ENCODE data around the gene GASK1A. TPM values are rescaled to one million over a fixed set of nuclear protein-coding genes. Genes with fewer than 3 reads are reported as not detected.
A peak's percentile ranks its signal among the peaks of the same experiment; 100 is the strongest.

GASK1A gene
- total and polyA plus RNA-seq, 7 donors: 0.92 to 32.7 (median 8.1) TPM

- Histone ChIP-seq H3K4me1 (peaks cover 0 to 10% (median 0%) of the 10 kb centered on the region in 4 donors), H3K4me3 (no peak overlapping the region), H3K27ac (no peak overlapping the region), H3K27me3 (no peaks in the 10 kb centered on the region), H3K9me3 (no peaks in the 10 kb centered on the region), H3K36me3 (no peaks in the 10 kb centered on the region)
- TF ChIP-seq POLR2AphosphoS5 (IDR thresholded peaks at IDR 0.05) (no peak), POLR2A (IDR thresholded peaks at IDR 0.05) (no peak), EP300 (IDR thresholded peaks at IDR 0.05) (no peak)
- TF ChIP-seq, protein P1, sequence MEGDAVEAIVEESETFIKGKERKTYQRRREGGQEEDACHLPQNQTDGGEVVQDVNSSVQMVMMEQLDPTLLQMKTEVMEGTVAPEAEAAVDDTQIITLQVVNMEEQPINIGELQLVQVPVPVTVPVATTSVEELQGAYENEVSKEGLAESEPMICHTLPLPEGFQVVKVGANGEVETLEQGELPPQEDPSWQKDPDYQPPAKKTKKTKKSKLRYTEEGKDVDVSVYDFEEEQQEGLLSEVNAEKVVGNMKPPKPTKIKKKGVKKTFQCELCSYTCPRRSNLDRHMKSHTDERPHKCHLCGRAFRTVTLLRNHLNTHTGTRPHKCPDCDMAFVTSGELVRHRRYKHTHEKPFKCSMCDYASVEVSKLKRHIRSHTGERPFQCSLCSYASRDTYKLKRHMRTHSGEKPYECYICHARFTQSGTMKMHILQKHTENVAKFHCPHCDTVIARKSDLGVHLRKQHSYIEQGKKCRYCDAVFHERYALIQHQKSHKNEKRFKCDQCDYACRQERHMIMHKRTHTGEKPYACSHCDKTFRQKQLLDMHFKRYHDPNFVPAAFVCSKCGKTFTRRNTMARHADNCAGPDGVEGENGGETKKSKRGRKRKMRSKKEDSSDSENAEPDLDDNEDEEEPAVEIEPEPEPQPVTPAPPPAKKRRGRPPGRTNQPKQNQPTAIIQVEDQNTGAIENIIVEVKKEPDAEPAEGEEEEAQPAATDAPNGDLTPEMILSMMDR (IDR thresholded peaks at IDR 0.05): no peak
- DNase-seq: no peak
- 82 to 84% methylated on average over 1 of the region's 1 CpG for WGBS, 2 donors
- intact Hi-C loops (cut with DNase I): no loop called here
Measured at GRCh38 chr3:43028001-43028400, 48.9 kb downstream of the GASK1A start.

- DNase-seq: no peak
- peaks cover 0 to 10% (median 0%) of the 10 kb centered on the region in 4 donors for H3K4me1 ChIP-seq
- WGBS, 2 donors: 85 to 94% methylated on average over 6 of the region's 6 CpGs
Measured at GRCh38 chr3:43028678-43029490, 49.8 kb downstream of the GASK1A start.

DNA sequence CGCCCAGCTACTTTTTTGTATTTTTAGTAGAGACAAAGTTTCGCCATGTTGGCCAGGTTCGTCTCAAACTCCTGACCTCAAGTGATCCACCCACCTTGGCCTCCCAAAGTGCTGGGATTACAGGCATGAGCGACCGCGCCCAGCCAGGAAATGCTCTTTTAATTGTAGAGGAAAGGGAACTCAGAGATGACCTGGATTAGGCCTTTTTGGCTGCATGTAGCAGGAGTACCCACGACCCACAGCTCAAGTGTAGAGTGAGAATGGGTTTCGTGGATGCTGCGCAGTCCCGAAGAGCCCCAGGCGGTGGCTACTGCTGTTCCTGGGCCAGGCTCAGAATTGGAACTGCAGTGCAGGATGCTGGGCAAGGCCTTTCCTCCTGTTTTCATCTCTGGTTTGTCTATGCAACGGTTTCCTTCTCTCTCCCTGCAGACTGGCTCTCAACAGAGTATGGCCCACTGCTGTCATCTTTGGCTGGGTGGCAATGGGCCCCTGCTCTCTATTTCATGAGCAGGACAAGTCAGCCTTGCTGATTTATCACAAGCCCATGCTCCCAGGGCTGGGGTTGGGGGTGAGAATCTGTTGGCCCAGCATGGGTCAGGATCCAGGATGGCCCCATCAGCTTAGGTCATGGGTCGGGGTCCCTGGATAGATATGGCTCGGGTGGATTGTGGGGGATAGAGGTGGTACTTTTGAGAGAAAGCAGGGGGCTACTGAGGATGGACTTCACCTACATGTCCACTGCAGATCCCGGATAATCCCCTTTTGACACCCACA, 51.2 kb downstream of the GASK1A start:
- Histone ChIP-seq H3K27me3 (no peaks in the 10 kb centered on the region), H3K4me3 (no peak overlapping the region), H3K36me3 (no peaks in the 10 kb centered on the region), H3K27ac (no peak overlapping the region), H3K9me3 (no peaks in the 10 kb centered on the region), H3K4me1 (peaks cover 0 to 10% (median 0%) of the 10 kb centered on the region in 4 donors)
- intact Hi-C loops (cut with DNase I): no loop called here
- WGBS, 2 donors: 87 to 88% methylated on average over 15 of the region's 15 CpGs
- no peak for DNase-seq
- TF ChIP-seq, protein P1 (IDR thresholded peaks at IDR 0.05): no peak
- no peak for TF ChIP-seq EP300 (IDR thresholded peaks at IDR 0.05)
- TF ChIP-seq POLR2AphosphoS5 (IDR thresholded peaks at IDR 0.05): no peak
- no peak for TF ChIP-seq POLR2A (IDR thresholded peaks at IDR 0.05)

More at GRCh38 chr3:43028678-43029490, 49.8 kb downstream of the GASK1A start:
- no peak overlapping the region for H3K27ac ChIP-seq
- H3K36me3 ChIP-seq: no peaks in the 10 kb centered on the region
- H3K9me3 ChIP-seq: no peaks in the 10 kb centered on the region
- no peaks in the 10 kb centered on the region for H3K27me3 ChIP-seq
- intact Hi-C loops (cut with DNase I): no loop called here
- H3K4me3 ChIP-seq: no peak overlapping the region
- TF ChIP-seq, protein P1 (IDR thresholded peaks at IDR 0.05): no peak
- TF ChIP-seq POLR2A (IDR thresholded peaks at IDR 0.05) (no peak), POLR2AphosphoS5 (IDR thresholded peaks at IDR 0.05) (no peak), EP300 (IDR thresholded peaks at IDR 0.05) (no peak)

- H3K4me1 ChIP-seq: peaks cover 0 to 8% (median 0%) of the 10 kb centered on the region in 4 donors
- peak; percentile 80 for DNase-seq
- intact Hi-C loops (cut with DNase I): no loop called here
- TF ChIP-seq POLR2A (IDR thresholded peaks at IDR 0.05): no peak
- TF ChIP-seq EP300 (IDR thresholded peaks at IDR 0.05): no peak
- TF ChIP-seq, protein P1 (IDR thresholded peaks at IDR 0.05): no peak
- TF ChIP-seq POLR2AphosphoS5 (IDR thresholded peaks at IDR 0.05): no peak
- H3K27ac ChIP-seq: no peak overlapping the region
- no peaks in the 10 kb centered on the region for H3K27me3 ChIP-seq
- H3K4me3 ChIP-seq: no peak overlapping the region
- 71 to 72% methylated on average over 4 of the region's 4 CpGs for WGBS, 2 donors
- no peaks in the 10 kb centered on the region for H3K36me3 ChIP-seq
- H3K9me3 ChIP-seq: no peaks in the 10 kb centered on the region
Measured at GRCh38 chr3:43031485-43031884, 52.4 kb downstream of the GASK1A start.

Measured in sigmoid colon (tissue), 7 donors.